ENCODE data around the gene PCDHGA9. TPM values are rescaled to one million over a fixed set of nuclear protein-coding genes. Genes with fewer than 3 reads are reported as not detected.
"Not testable (repeated sequence)": the region's sequence is repeated elsewhere in the genome, so short reads cannot be mapped to it uniquely, and the experiment has no call there.

Gene PCDHGA9
- total RNA-seq, 1 experiment from 2014 or later = 0.89 TPM

DNA sequence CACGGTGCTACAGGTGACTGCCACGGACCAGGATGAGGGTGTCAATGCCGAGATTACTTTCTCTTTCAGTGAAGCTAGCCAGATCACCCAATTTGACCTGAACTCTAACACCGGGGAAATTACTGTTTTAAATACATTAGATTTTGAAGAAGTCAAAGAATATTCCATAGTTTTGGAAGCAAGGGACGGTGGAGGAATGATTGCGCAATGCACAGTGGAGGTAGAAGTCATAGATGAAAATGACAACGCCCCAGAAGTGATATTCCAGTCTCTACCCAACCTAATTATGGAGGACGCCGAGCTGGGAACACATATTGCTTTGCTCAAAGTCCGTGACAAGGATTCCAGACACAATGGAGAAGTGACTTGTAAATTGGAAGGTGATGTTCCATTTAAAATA lies 13.9 kb upstream of the PCDHGA9 start:
- intact Hi-C loops (cut with micrococcal nuclease) = no loop called here
- Mint-ChIP-seq H3K9me3 (ENCODE audit: unreplicated experiment) (peaks cover 21% of the 10 kb centered on the region), H3K27me3 (ENCODE audit: insufficient read depth, unreplicated experiment) (no peaks in the 10 kb centered on the region), H3K4me1 (ENCODE audit: insufficient read depth, unreplicated experiment) (no peaks in the 10 kb centered on the region), H3K27ac (ENCODE audit: low read depth, unreplicated experiment) (no peak overlapping the region), H3K36me3 (ENCODE audit: insufficient read depth, unreplicated experiment) (no peaks in the 10 kb centered on the region), H3K4me3 (ENCODE audit: unreplicated experiment) (no peak overlapping the region)
- no peak for DNase-seq (ENCODE audit: unreplicated experiment)
- POLR2A ChIA-PET = no interaction called here
- TF ChIP-seq, protein P1, sequence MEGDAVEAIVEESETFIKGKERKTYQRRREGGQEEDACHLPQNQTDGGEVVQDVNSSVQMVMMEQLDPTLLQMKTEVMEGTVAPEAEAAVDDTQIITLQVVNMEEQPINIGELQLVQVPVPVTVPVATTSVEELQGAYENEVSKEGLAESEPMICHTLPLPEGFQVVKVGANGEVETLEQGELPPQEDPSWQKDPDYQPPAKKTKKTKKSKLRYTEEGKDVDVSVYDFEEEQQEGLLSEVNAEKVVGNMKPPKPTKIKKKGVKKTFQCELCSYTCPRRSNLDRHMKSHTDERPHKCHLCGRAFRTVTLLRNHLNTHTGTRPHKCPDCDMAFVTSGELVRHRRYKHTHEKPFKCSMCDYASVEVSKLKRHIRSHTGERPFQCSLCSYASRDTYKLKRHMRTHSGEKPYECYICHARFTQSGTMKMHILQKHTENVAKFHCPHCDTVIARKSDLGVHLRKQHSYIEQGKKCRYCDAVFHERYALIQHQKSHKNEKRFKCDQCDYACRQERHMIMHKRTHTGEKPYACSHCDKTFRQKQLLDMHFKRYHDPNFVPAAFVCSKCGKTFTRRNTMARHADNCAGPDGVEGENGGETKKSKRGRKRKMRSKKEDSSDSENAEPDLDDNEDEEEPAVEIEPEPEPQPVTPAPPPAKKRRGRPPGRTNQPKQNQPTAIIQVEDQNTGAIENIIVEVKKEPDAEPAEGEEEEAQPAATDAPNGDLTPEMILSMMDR (IDR thresholded peaks at IDR 0.05; ENCODE audit: unreplicated experiment) = no peak
- no TSS peak for BruUV-seq (replicated peaks)
- CTCF ChIA-PET = interaction anchor here (1.0 to 3.3 kb wide), 3 partner anchors 24 to 136 kb away, joined by 3 to 16 read pairs (median 8); partner anchors contain the start of genes PCDHGA10 and TAF7

DNA sequence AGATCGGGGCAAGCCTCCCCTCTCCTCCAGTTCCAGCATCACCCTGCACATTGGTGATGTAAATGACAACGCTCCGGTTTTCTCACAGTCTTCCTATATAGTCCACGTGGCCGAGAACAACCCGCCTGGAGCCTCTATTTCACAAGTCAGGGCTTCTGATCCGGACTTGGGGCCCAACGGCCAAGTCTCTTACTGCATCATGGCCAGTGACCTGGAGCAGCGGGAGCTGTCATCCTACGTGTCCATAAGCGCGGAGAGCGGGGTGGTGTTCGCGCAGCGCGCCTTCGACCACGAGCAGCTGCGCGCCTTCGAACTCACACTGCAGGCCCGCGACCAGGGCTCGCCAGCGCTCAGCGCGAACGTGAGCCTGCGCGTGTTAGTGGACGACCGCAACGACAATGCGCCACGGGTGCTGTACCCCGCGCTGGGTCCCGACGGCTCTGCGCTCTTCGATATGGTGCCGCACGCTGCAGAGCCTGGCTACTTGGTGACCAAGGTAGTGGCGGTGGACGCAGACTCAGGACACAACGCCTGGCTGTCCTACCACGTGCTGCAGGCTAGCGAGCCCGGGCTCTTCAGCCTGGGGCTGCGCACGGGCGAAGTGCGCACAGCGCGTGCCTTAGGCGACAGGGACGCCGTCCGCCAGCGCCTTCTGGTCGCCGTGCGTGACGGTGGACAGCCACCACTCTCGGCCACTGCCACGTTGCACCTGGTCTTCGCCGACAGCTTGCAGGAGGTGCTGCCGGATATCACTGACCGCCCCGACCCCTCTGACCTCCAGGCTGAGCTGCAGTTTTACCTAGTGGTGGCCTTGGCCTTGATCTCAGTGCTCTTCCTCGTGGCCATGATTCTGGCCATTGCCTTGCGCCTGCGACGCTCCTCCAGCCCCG lies 13.2 kb upstream of the PCDHGA9 start:
- DNase-seq (ENCODE audit: unreplicated experiment) = no peak
- ChIA-PET POLR2A (no interaction called here), CTCF (interaction anchor here (1.1 to 3.3 kb wide), 5 partner anchors 23 to 189 kb away, joined by 3 to 16 read pairs (median 8); partner anchors contain the start of genes PCDHB14, PCDHGA1, PCDHGA10 and TAF7)
- no peaks in the 10 kb centered on the region for H3K4me1 Mint-ChIP-seq (ENCODE audit: insufficient read depth, unreplicated experiment)
- H3K27ac Mint-ChIP-seq (ENCODE audit: low read depth, unreplicated experiment) = no peak overlapping the region
- peaks cover 29% of the 10 kb centered on the region for H3K9me3 Mint-ChIP-seq (ENCODE audit: unreplicated experiment)
- no TSS peak for BruUV-seq (replicated peaks)
- H3K27me3 Mint-ChIP-seq (ENCODE audit: insufficient read depth, unreplicated experiment) = no peaks in the 10 kb centered on the region
- no peak overlapping the region for H3K4me3 Mint-ChIP-seq (ENCODE audit: unreplicated experiment)
- TF ChIP-seq, protein P1 (IDR thresholded peaks at IDR 0.05; ENCODE audit: unreplicated experiment) = no peak
- no peaks in the 10 kb centered on the region for H3K36me3 Mint-ChIP-seq (ENCODE audit: insufficient read depth, unreplicated experiment)
- intact Hi-C loops (cut with micrococcal nuclease) = no loop called here

DNA sequence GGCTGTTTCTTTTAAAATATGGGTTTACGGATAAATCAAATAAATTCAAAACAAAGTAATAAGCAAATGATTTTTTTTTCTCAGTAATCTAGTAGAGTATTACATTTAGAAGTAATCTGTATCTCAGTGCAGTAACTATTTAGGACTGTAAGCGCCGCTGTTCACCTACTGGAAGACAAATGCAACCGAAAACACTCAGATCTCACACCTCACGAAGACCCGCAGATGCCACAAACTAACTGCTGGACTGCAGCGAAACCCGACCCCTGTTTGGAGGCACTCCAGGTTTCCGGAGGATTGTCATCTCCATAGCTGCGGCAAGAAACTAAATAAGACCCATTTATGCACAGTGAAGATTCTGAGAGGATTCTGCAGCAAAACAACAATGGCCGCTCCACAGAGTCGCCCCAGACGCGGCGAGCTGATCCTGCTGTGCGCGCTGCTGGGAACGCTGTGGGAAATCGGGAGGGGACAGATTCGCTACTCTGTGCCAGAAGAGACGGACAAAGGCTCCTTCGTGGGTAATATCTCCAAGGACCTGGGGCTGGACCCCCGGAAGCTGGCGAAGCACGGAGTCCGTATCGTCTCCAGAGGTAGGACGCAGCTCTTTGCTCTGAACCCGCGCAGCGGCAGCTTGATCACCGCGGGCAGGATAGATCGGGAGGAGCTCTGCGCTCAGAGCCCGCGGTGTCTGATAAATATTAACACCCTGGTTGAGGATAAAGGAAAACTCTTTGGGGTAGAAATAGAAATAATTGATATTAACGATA lies 10.0 kb upstream of the PCDHGA9 start, which contains the start of gene PCDHGA8:
Gene PCDHGA8 (plus strand): TSS at position 205 of the 770 bp plus-strand sequence. CDS start 181 bp downstream, at position 386.
- H3K36me3 Mint-ChIP-seq (ENCODE audit: insufficient read depth, unreplicated experiment) = no peaks in the 10 kb centered on the region
- TF ChIP-seq, protein P1 (IDR thresholded peaks at IDR 0.05; ENCODE audit: unreplicated experiment) = no peak
- H3K27ac Mint-ChIP-seq (ENCODE audit: low read depth, unreplicated experiment) = no peak within 1 kb of the TSS
- no peak within 1 kb of the TSS for H3K4me3 Mint-ChIP-seq (ENCODE audit: unreplicated experiment)
- intact Hi-C loops (cut with micrococcal nuclease) = no loop called here
- ChIA-PET POLR2A (no interaction called here), CTCF (interaction anchor here (0.6 to 2.5 kb wide), 7 partner anchors 10 to 172 kb away, joined by 3 to 14 read pairs (median 3); partner anchors contain the start of genes PCDHGA5 and PCDHGA7)
- peaks cover 35% of the 10 kb centered on the region for H3K9me3 Mint-ChIP-seq (ENCODE audit: unreplicated experiment)
- DNase-seq (ENCODE audit: unreplicated experiment) = peak; percentile 23
- H3K27me3 Mint-ChIP-seq (ENCODE audit: insufficient read depth, unreplicated experiment) = no peaks in the 10 kb centered on the region
- H3K4me1 Mint-ChIP-seq (ENCODE audit: insufficient read depth, unreplicated experiment) = no peaks in the 10 kb centered on the region
- no TSS peak for BruUV-seq (replicated peaks)

DNA sequence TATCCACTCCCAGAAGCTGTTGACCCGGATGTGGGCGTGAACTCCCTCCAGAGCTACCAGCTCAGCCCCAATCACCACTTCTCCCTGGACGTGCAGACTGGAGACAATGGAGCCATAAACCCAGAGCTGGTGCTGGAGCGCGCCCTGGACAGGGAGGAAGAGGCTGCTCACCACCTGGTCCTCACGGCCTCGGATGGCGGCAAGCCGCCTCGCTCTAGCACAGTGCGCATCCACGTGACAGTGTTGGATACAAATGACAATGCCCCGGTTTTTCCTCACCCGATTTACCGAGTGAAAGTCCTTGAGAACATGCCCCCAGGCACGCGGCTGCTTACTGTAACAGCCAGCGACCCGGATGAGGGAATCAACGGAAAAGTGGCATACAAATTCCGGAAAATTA lies 9.3 kb upstream of the PCDHGA9 start:
- Mint-ChIP-seq H3K9me3 (ENCODE audit: unreplicated experiment) (peaks cover 34% of the 10 kb centered on the region), H3K4me1 (ENCODE audit: insufficient read depth, unreplicated experiment) (no peaks in the 10 kb centered on the region), H3K4me3 (ENCODE audit: unreplicated experiment) (no peak overlapping the region), H3K36me3 (ENCODE audit: insufficient read depth, unreplicated experiment) (no peaks in the 10 kb centered on the region), H3K27ac (ENCODE audit: low read depth, unreplicated experiment) (no peak overlapping the region), H3K27me3 (ENCODE audit: insufficient read depth, unreplicated experiment) (no peaks in the 10 kb centered on the region)
- CTCF ChIA-PET = interaction anchor here (0.6 to 2.5 kb wide), 7 partner anchors 13 to 174 kb away, joined by 3 to 14 read pairs (median 3); partner anchors contain the start of gene PCDHGA5
- TF ChIP-seq, protein P1 (IDR thresholded peaks at IDR 0.05; ENCODE audit: unreplicated experiment) = no peak
- no TSS peak for BruUV-seq (replicated peaks)
- intact Hi-C loops (cut with micrococcal nuclease) = no loop called here
- POLR2A ChIA-PET = no interaction called here
- DNase-seq (ENCODE audit: unreplicated experiment) = no peak

DNA sequence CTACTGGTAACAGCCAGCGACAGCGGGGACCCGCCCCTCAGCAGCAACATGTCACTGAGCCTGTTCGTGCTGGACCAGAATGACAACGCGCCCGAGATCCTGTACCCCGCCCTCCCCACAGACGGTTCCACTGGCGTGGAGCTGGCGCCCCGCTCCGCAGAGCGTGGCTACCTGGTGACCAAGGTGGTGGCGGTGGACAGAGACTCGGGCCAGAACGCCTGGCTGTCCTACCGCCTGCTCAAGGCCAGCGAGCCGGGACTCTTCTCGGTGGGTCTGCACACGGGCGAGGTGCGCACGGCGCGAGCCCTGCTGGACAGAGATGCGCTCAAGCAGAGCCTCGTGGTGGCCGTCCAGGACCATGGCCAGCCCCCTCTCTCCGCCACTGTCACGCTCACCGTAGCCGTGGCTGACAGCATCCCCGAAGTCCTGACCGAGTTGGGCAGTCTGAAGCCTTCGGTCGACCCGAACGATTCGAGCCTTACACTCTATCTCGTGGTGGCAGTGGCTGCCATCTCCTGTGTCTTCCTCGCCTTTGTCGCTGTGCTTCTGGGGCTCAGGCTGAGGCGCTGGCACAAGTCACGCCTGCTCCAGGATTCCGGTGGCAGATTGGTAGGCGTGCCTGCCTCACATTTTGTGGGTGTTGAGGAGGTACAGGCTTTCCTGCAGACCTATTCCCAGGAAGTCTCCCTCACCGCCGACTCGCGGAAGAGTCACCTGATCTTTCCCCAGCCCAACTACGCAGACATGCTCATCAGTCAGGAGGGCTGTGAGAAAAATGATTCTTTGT lies 8.0 kb upstream of the PCDHGA9 start:
- H3K27me3 Mint-ChIP-seq (ENCODE audit: insufficient read depth, unreplicated experiment); H3K4me3 Mint-ChIP-seq (ENCODE audit: unreplicated experiment); POLR2A ChIA-PET; H3K4me1 Mint-ChIP-seq (ENCODE audit: insufficient read depth, unreplicated experiment); BruUV-seq (replicated peaks); H3K36me3 Mint-ChIP-seq (ENCODE audit: insufficient read depth, unreplicated experiment); H3K27ac Mint-ChIP-seq (ENCODE audit: low read depth, unreplicated experiment); DNase-seq (ENCODE audit: unreplicated experiment); intact Hi-C loops (cut with micrococcal nuclease): not testable (repeated sequence)
- H3K9me3 Mint-ChIP-seq (ENCODE audit: unreplicated experiment) = peaks cover 29% of the 10 kb centered on the region
- CTCF ChIA-PET = interaction anchor here (0.6 to 3.7 kb wide), 4 partner anchors 128 to 170 kb away, joined by 3 to 32 read pairs (median 12); no protein-coding TSS in a partner anchor
